Left lung (tissue), 10 donors: ENCODE measurements around the gene MADD. TPM values are rescaled to one million over a fixed set of nuclear protein-coding genes. Genes with fewer than 3 reads are reported as not detected.

Experiments used
- ATAC-seq: fragments of 200-7000 bp; cut with Tn5 transposase; one replicate; pipeline ENCODE4 v1.9.1; 2020; ENCODE audit warnings: moderate library complexity
- DNase-seq, 4 donors: peaks; one replicate each; pipeline ENCODE4 v3.0.0-alpha.2; 2013 to 2020
- H3K27ac ChIP-seq, 2 donors: fragments of 200-600 bp; sonication (generic) in 1 of 2; one replicate each; pipeline versions ENCODE4 v1.5.0 to v1.8.0; 2020 to 2021
- H3K27me3 ChIP-seq, 2 donors: fragments of 200-600 bp; sonication (generic) in 1 of 2; one replicate each; pipeline versions ENCODE4 v1.5.0 to v1.8.0; 2020 to 2021
- H3K36me3 ChIP-seq, 2 donors: fragments of 200-600 bp; sonication (generic) in 1 of 2; one replicate each; pipeline versions ENCODE4 v1.5.0 to v1.8.0; 2020 to 2021
- H3K4me1 ChIP-seq, 2 donors: fragments of 200-600 bp; one replicate each; pipeline ENCODE4 v1.8.0; 2021
- H3K4me3 ChIP-seq, 2 donors: fragments of 200-600 bp; sonication (generic) in 1 of 2; one replicate each; pipeline versions ENCODE4 v1.5.0 to v1.8.0; 2020 to 2021; ENCODE audit warnings: mild to moderate bottlenecking in 1 of 2
- H3K9me3 ChIP-seq, 2 donors: fragments of 200-600 bp; sonication (generic) in 1 of 2; one replicate each; pipeline versions ENCODE4 v1.5.0 to v1.8.0; 2020 to 2021
- intact Hi-C, 2 donors: fragments of 100-400 bp; cut with DNase I; formaldehyde crosslinking; loops; one replicate each; pipeline versions ENCODE4 v1.11.2 to v1.14.2; 2022
- polyA plus RNA-seq, 6 donors: library from polyadenylated mRNA; unstranded; fragments of 120-200 nt; gene quantifications; one replicate each; pipeline ENCODE4 v1.2.1, GENCODE V29; 2013; ENCODE audit not compliant: insufficient read length in 6 of 6
- total RNA-seq, 2 donors: library from RNA; stranded (reverse); fragmentation: NEBNext Ultra II Directional; extraction: Animal tissue kit (Norgen Biotek cat#: 25700); gene quantifications; one replicate each; pipeline ENCODE4 v1.2.1, GENCODE V29; 2021
- TF ChIP-seq, protein P1 (sequence below), 2 donors: fragments of 200-600 bp; sonication (generic) in 1 of 2; IDR thresholded peaks; one replicate each; pipeline versions ENCODE4 v1.5.0 to v1.8.0; 2021; ENCODE audit warnings: antibody characterized with exemption in 2 of 2
- donor health status: DM: no; HTN: yes; CAD: no.
- donor health status: DM: no; HTN: no; CAD: no.

The MADD gene
- total and polyA plus RNA-seq, 8 donors: 33.0 to 53.8 (median 51.9) TPM

DNA sequence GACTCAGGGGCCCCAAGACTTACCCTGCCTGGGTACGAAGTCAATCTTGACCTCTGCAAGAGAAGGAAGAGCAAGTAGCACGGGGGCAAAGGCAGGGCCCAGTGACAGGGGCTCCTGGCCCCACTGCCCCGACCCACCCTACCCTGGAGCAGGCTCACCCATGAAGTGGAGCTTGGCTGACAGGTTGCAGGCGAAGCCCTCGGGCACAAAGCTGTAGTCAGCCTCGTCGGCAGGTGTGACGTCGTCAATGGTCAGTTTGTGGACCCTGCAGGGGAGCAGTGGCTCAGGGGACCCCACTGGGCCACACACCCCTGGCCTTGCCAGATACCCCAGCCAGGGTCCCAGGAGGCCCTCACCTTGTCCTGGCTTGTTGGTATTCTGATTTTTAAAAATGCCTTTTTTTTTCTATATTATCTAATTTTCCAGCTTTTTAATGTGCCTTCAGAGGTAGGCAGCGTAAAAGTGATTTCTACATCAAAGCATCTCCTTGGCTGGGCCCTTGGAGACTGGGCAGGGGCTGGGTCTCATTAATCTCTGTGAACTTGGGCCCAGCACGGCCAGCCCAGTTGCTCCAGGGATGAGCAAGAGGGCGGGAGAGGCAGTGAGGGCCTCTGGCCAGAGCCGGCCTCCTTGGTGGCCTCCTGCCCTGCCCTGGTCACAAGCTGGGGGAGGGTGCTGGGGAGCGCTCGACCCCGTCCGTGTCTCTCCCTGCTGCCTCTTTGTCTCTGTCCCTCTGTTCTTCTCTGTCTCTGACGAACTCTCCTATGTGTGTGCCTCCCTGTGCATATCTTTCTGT is 71.2 kb downstream of the MADD start:
- no peak for DNase-seq

DNA sequence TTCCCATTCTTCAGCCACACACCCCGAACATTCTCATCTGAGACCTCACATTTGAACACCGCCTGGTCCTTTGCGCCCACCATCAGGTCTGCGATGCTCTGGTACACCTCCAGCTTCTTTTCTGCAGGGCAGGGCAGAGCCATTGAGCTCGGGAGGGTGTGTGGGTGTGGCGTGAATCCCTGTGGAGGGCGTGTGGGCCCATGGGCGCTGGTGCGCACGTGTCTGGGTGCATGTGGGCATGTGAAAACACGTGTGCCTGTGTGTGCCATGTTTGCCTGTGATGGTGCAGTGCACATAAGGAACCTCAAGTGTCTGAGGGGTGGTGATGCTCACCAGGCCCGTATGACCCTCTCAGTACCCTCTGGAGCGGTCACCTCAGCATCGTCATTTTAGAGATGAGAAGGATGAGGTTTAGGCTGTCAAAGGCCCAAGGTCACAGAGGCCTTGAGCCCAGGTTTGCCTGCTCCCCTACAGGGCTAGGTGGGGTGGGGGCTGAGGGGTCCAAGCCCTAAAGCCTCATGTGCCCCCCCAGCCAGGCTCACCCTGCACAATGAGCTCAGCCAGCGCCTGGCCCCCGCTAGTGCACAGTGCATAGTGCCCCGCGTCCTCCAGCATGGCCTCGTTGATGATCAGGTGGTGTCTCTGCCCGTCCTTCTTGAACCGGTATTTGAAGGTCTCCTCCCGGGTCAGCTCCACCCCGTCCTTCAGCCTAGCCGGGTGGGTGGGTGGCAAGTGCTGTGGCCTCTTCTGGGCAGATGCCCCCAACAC is 72.3 kb downstream of the MADD start:
- no peak for ATAC-seq
- TF ChIP-seq, protein P1, sequence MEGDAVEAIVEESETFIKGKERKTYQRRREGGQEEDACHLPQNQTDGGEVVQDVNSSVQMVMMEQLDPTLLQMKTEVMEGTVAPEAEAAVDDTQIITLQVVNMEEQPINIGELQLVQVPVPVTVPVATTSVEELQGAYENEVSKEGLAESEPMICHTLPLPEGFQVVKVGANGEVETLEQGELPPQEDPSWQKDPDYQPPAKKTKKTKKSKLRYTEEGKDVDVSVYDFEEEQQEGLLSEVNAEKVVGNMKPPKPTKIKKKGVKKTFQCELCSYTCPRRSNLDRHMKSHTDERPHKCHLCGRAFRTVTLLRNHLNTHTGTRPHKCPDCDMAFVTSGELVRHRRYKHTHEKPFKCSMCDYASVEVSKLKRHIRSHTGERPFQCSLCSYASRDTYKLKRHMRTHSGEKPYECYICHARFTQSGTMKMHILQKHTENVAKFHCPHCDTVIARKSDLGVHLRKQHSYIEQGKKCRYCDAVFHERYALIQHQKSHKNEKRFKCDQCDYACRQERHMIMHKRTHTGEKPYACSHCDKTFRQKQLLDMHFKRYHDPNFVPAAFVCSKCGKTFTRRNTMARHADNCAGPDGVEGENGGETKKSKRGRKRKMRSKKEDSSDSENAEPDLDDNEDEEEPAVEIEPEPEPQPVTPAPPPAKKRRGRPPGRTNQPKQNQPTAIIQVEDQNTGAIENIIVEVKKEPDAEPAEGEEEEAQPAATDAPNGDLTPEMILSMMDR (IDR thresholded peaks at IDR 0.05): no peak
- no peak overlapping the region for H3K4me3 ChIP-seq
- H3K27ac ChIP-seq: no peak overlapping the region
- peaks cover 0 to 49% of the 10 kb centered on the region in 2 donors for H3K36me3 ChIP-seq
- H3K4me1 ChIP-seq: no peaks in the 10 kb centered on the region
- H3K27me3 ChIP-seq: no peaks in the 10 kb centered on the region
- DNase-seq: no peak
- H3K9me3 ChIP-seq: no peaks in the 10 kb centered on the region
- intact Hi-C loops: no loop called here

More for the DNA sequence above, 71.2 kb downstream of the MADD start:
- intact Hi-C loops: no loop called here
- H3K9me3 ChIP-seq: no peaks in the 10 kb centered on the region
- H3K4me1 ChIP-seq: no peaks in the 10 kb centered on the region
- no peak overlapping the region for H3K27ac ChIP-seq
- H3K36me3 ChIP-seq: peaks cover 0 to 40% of the 10 kb centered on the region in 2 donors
- no peak for ATAC-seq
- H3K27me3 ChIP-seq: no peaks in the 10 kb centered on the region
- TF ChIP-seq, protein P1 (IDR thresholded peaks at IDR 0.05): no peak
- no peak overlapping the region for H3K4me3 ChIP-seq

DNA sequence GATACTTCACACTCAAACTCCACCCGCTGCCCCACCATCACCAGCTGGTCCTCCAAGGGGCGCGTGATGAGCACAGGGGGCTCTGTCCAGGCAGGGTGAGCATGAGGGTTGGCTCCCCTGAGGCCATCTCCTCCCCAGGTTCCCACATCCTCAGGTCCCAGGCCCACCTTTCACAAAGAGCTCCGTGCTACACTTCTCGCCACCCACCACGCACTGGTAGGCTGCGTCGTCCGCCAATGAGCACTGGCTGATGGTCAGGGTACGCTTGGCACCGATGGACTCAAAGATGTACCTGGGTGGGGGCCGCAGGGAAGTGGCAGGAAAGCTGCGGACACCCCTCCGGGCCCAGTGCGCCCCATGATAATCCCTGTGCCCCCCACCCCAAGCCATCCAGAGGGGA is 72.9 kb downstream of the MADD start:
- no peak overlapping the region for H3K27ac ChIP-seq
- no peaks in the 10 kb centered on the region for H3K27me3 ChIP-seq
- ATAC-seq (no peak), DNase-seq (no peak)
- H3K4me3 ChIP-seq: no peak overlapping the region
- H3K9me3 ChIP-seq: no peaks in the 10 kb centered on the region
- TF ChIP-seq, protein P1 (IDR thresholded peaks at IDR 0.05): no peak
- peaks cover 0 to 54% of the 10 kb centered on the region in 2 donors for H3K36me3 ChIP-seq
- H3K4me1 ChIP-seq: no peaks in the 10 kb centered on the region
- intact Hi-C loops: no loop called here

DNA sequence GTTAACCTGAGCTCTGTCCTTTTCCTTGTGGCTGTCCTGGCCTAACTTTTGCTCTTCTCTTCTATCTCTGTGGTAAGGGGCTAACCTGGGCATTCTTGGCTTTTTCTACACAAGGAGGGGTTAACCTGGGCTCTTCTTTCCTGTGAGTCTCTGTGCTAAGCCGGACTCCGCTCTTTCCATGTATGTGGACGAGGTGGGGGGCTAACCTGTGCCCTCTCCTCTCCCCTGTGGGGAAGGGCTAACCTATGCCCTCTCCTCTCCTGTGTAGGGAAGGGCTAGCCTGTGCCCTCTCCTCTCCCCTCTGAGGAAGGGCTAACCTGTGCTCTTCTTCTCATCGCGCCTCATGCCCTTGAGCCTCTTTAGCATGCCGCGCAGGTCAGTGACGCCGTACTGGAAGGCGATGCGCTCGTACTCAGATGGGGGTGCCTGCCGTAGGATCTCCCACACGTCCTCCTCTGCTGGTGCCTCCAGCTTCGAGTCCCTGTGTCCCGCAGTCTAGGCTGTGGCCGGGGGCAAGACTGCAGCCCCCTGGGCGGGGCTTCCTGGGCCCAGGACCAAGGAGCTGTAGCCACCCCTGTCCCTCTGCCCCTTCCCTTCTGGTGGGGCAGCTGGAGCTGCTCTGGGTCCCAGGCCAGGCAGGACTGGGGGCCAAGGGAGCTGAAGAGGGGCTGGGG is 76.1 kb downstream of the MADD start:
- DNase-seq (no peak), ATAC-seq (no peak)
- no peaks in the 10 kb centered on the region for H3K9me3 ChIP-seq
- intact Hi-C loops: no loop called here
- H3K36me3 ChIP-seq: peaks cover 0 to 41% of the 10 kb centered on the region in 2 donors
- H3K4me1 ChIP-seq: no peaks in the 10 kb centered on the region
- TF ChIP-seq, protein P1 (IDR thresholded peaks at IDR 0.05): no peak
- H3K4me3 ChIP-seq: no peak overlapping the region
- H3K27me3 ChIP-seq: no peaks in the 10 kb centered on the region
- no peak overlapping the region for H3K27ac ChIP-seq

DNA sequence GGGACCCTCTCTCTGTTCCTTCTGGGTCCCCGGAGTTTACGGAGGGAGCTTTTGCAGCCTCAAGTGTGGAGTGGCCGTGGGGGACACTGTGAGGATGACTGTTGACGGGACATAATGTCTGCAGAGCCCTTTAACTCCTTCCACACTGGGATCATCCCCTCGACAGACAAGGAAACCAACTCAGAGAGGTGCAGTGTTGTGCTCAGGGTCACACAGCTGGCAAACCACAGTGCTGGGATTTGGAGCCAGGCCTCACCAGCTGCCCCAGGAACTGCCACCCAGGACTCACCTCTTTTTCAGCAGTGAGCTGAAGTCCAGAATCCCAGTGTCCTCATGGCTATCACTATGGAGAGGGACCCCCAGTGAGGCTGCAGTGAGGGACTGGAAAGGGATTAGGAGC is 77.2 kb downstream of the MADD start:
- no peaks in the 10 kb centered on the region for H3K4me1 ChIP-seq

More for the DNA sequence above, 77.2 kb downstream of the MADD start:
- Histone ChIP-seq H3K27ac (no peak overlapping the region), H3K4me3 (no peak overlapping the region), H3K36me3 (peaks cover 0 to 39% of the 10 kb centered on the region in 2 donors), H3K27me3 (no peaks in the 10 kb centered on the region), H3K9me3 (no peaks in the 10 kb centered on the region)
- ATAC-seq (no peak), DNase-seq (no peak)
- TF ChIP-seq, protein P1 (IDR thresholded peaks at IDR 0.05): no peak
- intact Hi-C loops: no loop called here
